Measurements from ENCODE around the gene ASB7.

The ASB7 gene

GRCh38 chr15:100691321-100691720 is 88.9 kb downstream of the ASB7 start:
- CTCF ChIA-PET, result interaction anchor here (0.6 to 1.6 kb wide), 2 partner anchors 20 to 342 kb away, joined by 3 read pairs; no protein-coding TSS in a partner anchor
- Histone ChIP-seq H3K36me3 (ENCODE audit: control insufficient read depth in 2 of 2, insufficient read depth in 1 of 2, low read length in 2 of 2) (no peaks in the 10 kb centered on the region), H3K4me1 (ENCODE audit: control insufficient read depth, insufficient read depth, low read length) (no peaks in the 10 kb centered on the region), H3K27ac (ENCODE audit: extremely low read depth, low read depth, low read length) (no peak overlapping the region), H3K4me3 (ENCODE audit: low read depth, low read length) (no peak overlapping the region), H3K9me3 (ENCODE audit: control insufficient read depth, insufficient read depth, low read depth, low read length) (no peaks in the 10 kb centered on the region)
- TF ChIP-seq TCF7L2 (IDR thresholded peaks at IDR 0.05; ENCODE audit: borderline replicate concordance, low read depth, low read length), result no peak
- TF ChIP-seq ZNF776 (tag by site-specific recombination; IDR thresholded peaks at IDR 0.05; ENCODE audit: borderline replicate concordance), result no peak
- no peak for TF ChIP-seq ZNF366 (tag by site-specific recombination; conservative IDR thresholded peaks at IDR 0.05)
- TF ChIP-seq SALL2 (tag by site-specific recombination; IDR thresholded peaks at IDR 0.05; ENCODE audit: borderline replicate concordance), result no peak
- TF ChIP-seq ZXDB (tag by site-specific recombination; IDR thresholded peaks at IDR 0.05), result no peak
- TF ChIP-seq EGR2 (tag by site-specific recombination; IDR thresholded peaks at IDR 0.05; ENCODE audit: low read depth), result no peak
- no peak for TF ChIP-seq ZNF292 (tag by site-specific recombination; IDR thresholded peaks at IDR 0.05; ENCODE audit: borderline replicate concordance, low read depth)
- no peak for TF ChIP-seq MZF1 (tag by site-specific recombination; IDR thresholded peaks at IDR 0.05; ENCODE audit: borderline replicate concordance)
- TF ChIP-seq, protein P1, sequence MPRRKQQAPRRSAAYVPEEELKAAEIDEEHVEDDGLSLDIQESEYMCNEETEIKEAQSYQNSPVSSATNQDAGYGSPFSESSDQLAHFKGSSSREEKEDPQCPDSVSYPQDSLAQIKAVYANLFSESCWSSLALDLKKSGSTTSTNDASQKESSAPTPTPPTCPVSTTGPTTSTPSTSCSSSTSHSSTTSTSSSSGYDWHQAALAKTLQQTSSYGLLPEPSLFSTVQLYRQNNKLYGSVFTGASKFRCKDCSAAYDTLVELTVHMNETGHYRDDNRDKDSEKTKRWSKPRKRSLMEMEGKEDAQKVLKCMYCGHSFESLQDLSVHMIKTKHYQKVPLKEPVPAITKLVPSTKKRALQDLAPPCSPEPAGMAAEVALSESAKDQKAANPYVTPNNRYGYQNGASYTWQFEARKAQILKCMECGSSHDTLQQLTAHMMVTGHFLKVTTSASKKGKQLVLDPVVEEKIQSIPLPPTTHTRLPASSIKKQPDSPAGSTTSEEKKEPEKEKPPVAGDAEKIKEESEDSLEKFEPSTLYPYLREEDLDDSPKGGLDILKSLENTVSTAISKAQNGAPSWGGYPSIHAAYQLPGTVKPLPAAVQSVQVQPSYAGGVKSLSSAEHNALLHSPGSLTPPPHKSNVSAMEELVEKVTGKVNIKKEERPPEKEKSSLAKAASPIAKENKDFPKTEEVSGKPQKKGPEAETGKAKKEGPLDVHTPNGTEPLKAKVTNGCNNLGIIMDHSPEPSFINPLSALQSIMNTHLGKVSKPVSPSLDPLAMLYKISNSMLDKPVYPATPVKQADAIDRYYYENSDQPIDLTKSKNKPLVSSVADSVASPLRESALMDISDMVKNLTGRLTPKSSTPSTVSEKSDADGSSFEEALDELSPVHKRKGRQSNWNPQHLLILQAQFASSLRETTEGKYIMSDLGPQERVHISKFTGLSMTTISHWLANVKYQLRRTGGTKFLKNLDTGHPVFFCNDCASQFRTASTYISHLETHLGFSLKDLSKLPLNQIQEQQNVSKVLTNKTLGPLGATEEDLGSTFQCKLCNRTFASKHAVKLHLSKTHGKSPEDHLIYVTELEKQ (tag by site-specific recombination; IDR thresholded peaks at IDR 0.05; ENCODE audit: borderline replicate concordance), result no peak
- TF ChIP-seq, protein P2, sequence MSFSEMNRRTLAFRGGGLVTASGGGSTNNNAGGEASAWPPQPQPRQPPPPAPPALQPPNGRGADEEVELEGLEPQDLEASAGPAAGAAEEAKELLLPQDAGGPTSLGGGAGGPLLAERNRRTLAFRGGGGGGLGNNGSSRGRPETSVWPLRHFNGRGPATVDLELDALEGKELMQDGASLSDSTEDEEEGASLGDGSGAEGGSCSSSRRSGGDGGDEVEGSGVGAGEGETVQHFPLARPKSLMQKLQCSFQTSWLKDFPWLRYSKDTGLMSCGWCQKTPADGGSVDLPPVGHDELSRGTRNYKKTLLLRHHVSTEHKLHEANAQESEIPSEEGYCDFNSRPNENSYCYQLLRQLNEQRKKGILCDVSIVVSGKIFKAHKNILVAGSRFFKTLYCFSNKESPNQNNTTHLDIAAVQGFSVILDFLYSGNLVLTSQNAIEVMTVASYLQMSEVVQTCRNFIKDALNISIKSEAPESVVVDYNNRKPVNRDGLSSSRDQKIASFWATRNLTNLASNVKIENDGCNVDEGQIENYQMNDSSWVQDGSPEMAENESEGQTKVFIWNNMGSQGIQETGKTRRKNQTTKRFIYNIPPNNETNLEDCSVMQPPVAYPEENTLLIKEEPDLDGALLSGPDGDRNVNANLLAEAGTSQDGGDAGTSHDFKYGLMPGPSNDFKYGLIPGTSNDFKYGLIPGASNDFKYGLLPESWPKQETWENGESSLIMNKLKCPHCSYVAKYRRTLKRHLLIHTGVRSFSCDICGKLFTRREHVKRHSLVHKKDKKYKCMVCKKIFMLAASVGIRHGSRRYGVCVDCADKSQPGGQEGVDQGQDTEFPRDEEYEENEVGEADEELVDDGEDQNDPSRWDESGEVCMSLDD (tag by site-specific recombination; IDR thresholded peaks at IDR 0.05), result no peak
- TF ChIP-seq ZNF521 (tag by site-specific recombination; IDR thresholded peaks at IDR 0.05), result no peak
- TF ChIP-seq ZNF513 (tag by site-specific recombination; IDR thresholded peaks at IDR 0.05), result no peak
- no peak for TF ChIP-seq ZNF239 (tag by site-specific recombination; IDR thresholded peaks at IDR 0.05)
- TF ChIP-seq ZNF510 (tag by site-specific recombination; IDR thresholded peaks at IDR 0.05; ENCODE audit: insufficient replicate concordance), result no peak
- TF ChIP-seq MYNN (tag by site-specific recombination; IDR thresholded peaks at IDR 0.05; ENCODE audit: borderline replicate concordance), result no peak
- TF ChIP-seq, protein P3, sequence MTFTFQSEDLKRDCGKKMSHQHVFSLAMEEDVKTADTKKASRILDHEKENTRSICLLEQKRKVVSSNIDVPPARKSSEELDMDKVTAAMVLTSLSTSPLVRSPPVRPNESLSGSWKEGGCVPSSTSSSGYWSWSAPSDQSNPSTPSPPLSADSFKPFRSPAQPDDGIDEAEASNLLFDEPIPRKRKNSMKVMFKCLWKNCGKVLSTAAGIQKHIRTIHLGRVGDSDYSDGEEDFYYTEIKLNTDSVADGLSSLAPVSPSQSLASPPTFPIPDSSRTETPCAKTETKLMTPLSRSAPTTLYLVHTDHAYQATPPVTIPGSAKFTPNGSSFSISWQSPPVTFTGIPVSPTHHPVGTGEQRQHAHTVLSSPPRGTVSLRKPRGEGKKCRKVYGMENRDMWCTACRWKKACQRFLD (tag by site-specific recombination; IDR thresholded peaks at IDR 0.05), result no peak
- TF ChIP-seq ZNF677 (tag by site-specific recombination; IDR thresholded peaks at IDR 0.05), result no peak
- TF ChIP-seq, protein P4, sequence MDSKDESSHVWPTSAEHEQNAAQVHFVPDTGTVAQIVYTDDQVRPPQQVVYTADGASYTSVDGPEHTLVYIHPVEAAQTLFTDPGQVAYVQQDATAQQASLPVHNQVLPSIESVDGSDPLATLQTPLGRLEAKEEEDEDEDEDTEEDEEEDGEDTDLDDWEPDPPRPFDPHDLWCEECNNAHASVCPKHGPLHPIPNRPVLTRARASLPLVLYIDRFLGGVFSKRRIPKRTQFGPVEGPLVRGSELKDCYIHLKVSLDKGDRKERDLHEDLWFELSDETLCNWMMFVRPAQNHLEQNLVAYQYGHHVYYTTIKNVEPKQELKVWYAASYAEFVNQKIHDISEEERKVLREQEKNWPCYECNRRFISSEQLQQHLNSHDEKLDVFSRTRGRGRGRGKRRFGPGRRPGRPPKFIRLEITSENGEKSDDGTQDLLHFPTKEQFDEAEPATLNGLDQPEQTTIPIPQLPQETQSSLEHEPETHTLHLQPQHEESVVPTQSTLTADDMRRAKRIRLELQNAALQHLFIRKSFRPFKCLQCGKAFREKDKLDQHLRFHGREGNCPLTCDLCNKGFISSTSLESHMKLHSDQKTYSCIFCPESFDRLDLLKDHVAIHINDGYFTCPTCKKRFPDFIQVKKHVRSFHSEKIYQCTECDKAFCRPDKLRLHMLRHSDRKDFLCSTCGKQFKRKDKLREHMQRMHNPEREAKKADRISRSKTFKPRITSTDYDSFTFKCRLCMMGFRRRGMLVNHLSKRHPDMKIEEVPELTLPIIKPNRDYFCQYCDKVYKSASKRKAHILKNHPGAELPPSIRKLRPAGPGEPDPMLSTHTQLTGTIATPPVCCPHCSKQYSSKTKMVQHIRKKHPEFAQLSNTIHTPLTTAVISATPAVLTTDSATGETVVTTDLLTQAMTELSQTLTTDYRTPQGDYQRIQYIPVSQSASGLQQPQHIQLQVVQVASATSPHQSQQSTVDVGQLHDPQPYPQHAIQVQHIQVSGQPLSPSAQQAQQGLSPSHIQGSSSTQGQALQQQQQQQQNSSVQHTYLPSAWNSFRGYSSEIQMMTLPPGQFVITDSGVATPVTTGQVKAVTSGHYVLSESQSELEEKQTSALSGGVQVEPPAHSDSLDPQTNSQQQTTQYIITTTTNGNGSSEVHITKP (tag by site-specific recombination; IDR thresholded peaks at IDR 0.05), result no peak
- no peak for TF ChIP-seq KLF9 (tag by site-specific recombination; IDR thresholded peaks at IDR 0.05; ENCODE audit: low read depth)
- POLR2A ChIA-PET, result no interaction called here

Measured in HEK293 (cell line).